ENCODE measurements around the gene MYLK4.

DNA sequence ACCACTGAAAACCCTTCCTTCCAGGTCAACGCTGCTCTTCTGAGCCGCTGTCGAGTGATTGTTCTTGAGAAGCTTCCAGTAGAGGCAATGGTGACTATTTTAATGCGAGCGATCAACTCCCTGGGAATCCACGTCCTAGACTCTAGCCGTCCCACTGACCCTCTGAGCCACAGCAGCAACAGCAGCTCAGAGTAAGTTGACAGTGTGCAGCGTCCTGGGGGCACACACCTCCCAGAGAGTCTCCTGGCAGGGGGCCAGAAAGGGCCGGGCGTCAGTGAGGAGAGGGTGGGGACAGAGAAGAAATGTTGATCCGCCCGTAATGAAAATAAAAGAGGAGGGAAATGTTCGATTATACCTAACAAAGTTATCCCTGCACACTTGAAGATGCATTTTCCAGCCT, 19.4 kb upstream of the MYLK4 start:
- TF ChIP-seq CTCF (IDR thresholded peaks at IDR 0.05; ENCODE audit: low read depth, low read length, missing input control), result no peak
- TF ChIP-seq JUND (IDR thresholded peaks at IDR 0.05), result no peak
- no peak for TF ChIP-seq EGR1 (IDR thresholded peaks at IDR 0.05; ENCODE audit: low read depth in 2 of 2)
- TF ChIP-seq, protein P1, sequence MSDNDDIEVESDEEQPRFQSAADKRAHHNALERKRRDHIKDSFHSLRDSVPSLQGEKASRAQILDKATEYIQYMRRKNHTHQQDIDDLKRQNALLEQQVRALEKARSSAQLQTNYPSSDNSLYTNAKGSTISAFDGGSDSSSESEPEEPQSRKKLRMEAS (IDR thresholded peaks at IDR 0.05), result no peak
